ENCODE results near the gene SBF2. TPM values are rescaled to one million over a fixed set of nuclear protein-coding genes. Genes with fewer than 3 reads are reported as not detected.

The SBF2 gene
- total RNA-seq, 3 donors from 2014 or later (not counting 1 experiment from before 2014, with no cell fraction given) = 25.2 to 26.9 (median 26.3) TPM

GRCh38 chr11:10150800-10151199, 143.2 kb downstream of the SBF2 start:
- H3K27me3 Mint-ChIP-seq (ENCODE audit: low read depth in 2 of 2) = no peaks in the 10 kb centered on the region
- no peak for ATAC-seq
- TF ChIP-seq CTCF (IDR thresholded peaks at IDR 0.05) = no peak
- H3K36me3 Mint-ChIP-seq = no peaks in the 10 kb centered on the region
- no peak overlapping the region for H3K27ac ChIP-seq (ENCODE audit: low read length)
- peaks cover 4 to 5% of the 10 kb centered on the region in 2 donors for H3K9me3 Mint-ChIP-seq
- H3K27ac Mint-ChIP-seq = no peak overlapping the region
- 100% methylated on average over 1 of the region's 2 CpGs for WGBS (ENCODE audit: insufficient coverage)
- H3K4me1 Mint-ChIP-seq = peaks cover 6 to 12% of the 10 kb centered on the region in 2 donors
- H3K4me1 ChIP-seq (ENCODE audit: control insufficient read depth, insufficient read depth, low read length) = no peaks in the 10 kb centered on the region
- DNase-seq = no peak
- intact Hi-C loops (cut with micrococcal nuclease) = no loop called here
- no peak overlapping the region for H3K4me3 ChIP-seq (ENCODE audit: low read length)
- no peaks in the 10 kb centered on the region for H3K9me3 ChIP-seq (ENCODE audit: control insufficient read depth, insufficient read depth, low read length)
- no peaks in the 10 kb centered on the region for H3K36me3 ChIP-seq (ENCODE audit: control insufficient read depth, insufficient read depth, low read length)
- H3K27me3 ChIP-seq (ENCODE audit: control insufficient read depth, insufficient read depth, low read length) = no peaks in the 10 kb centered on the region
- H3K4me3 Mint-ChIP-seq = no peak overlapping the region

GRCh38 chr11:10149553-10149952, 144.5 kb downstream of the SBF2 start:
- no peaks in the 10 kb centered on the region for H3K27me3 Mint-ChIP-seq (ENCODE audit: low read depth in 2 of 2)
- H3K27ac Mint-ChIP-seq = no peak overlapping the region
- peaks cover 4 to 5% of the 10 kb centered on the region in 2 donors for H3K9me3 Mint-ChIP-seq
- H3K4me1 Mint-ChIP-seq = peaks cover 6 to 11% of the 10 kb centered on the region in 2 donors
- H3K36me3 ChIP-seq (ENCODE audit: control insufficient read depth, insufficient read depth, low read length) = no peaks in the 10 kb centered on the region
- H3K27ac ChIP-seq (ENCODE audit: low read length) = no peak overlapping the region
- H3K36me3 Mint-ChIP-seq = no peaks in the 10 kb centered on the region
- no peak for TF ChIP-seq CTCF (IDR thresholded peaks at IDR 0.05)
- H3K27me3 ChIP-seq (ENCODE audit: control insufficient read depth, insufficient read depth, low read length) = no peaks in the 10 kb centered on the region
- no peaks in the 10 kb centered on the region for H3K4me1 ChIP-seq (ENCODE audit: control insufficient read depth, insufficient read depth, low read length)
- no peaks in the 10 kb centered on the region for H3K9me3 ChIP-seq (ENCODE audit: control insufficient read depth, insufficient read depth, low read length)
- ATAC-seq = no peak
- no peak for DNase-seq
- H3K4me3 ChIP-seq (ENCODE audit: low read length) = no peak overlapping the region
- no peak overlapping the region for H3K4me3 Mint-ChIP-seq
- intact Hi-C loops (cut with micrococcal nuclease) = no loop called here

GRCh38 chr11:10147195-10147594, 146.8 kb downstream of the SBF2 start:
- H3K27ac ChIP-seq (ENCODE audit: low read length) = no peak overlapping the region
- Mint-ChIP-seq H3K27ac (no peak overlapping the region), H3K4me3 (no peak overlapping the region), H3K9me3 (peaks cover 4 to 5% of the 10 kb centered on the region in 2 donors), H3K4me1 (peaks cover 6 to 9% of the 10 kb centered on the region in 2 donors), H3K36me3 (no peaks in the 10 kb centered on the region), H3K27me3 (ENCODE audit: low read depth in 2 of 2) (no peaks in the 10 kb centered on the region)
- intact Hi-C loops (cut with micrococcal nuclease) = no loop called here
- no peaks in the 10 kb centered on the region for H3K4me1 ChIP-seq (ENCODE audit: control insufficient read depth, insufficient read depth, low read length)
- TF ChIP-seq CTCF (IDR thresholded peaks at IDR 0.05) = no peak
- 91% methylated on average over 3 of the region's 3 CpGs for WGBS (ENCODE audit: insufficient coverage)
- DNase-seq (no peak), ATAC-seq (no peak)
- H3K36me3 ChIP-seq (ENCODE audit: control insufficient read depth, insufficient read depth, low read length) = no peaks in the 10 kb centered on the region
- H3K27me3 ChIP-seq (ENCODE audit: control insufficient read depth, insufficient read depth, low read length) = no peaks in the 10 kb centered on the region
- no peak overlapping the region for H3K4me3 ChIP-seq (ENCODE audit: low read length)
- no peaks in the 10 kb centered on the region for H3K9me3 ChIP-seq (ENCODE audit: control insufficient read depth, insufficient read depth, low read length)

GRCh38 chr11:10144954-10145353, 149.1 kb downstream of the SBF2 start:
- WGBS (ENCODE audit: insufficient coverage) = 95% methylated on average over 4 of the region's 4 CpGs
- peaks cover 4 to 5% of the 10 kb centered on the region in 2 donors for H3K9me3 Mint-ChIP-seq
- TF ChIP-seq CTCF (IDR thresholded peaks at IDR 0.05) = no peak
- H3K4me3 ChIP-seq (ENCODE audit: low read length) = no peak overlapping the region
- DNase-seq = no peak
- intact Hi-C loops (cut with micrococcal nuclease) = no loop called here
- H3K9me3 ChIP-seq (ENCODE audit: control insufficient read depth, insufficient read depth, low read length) = no peaks in the 10 kb centered on the region
- H3K4me1 Mint-ChIP-seq = peaks cover 6 to 9% of the 10 kb centered on the region in 2 donors
- no peak overlapping the region for H3K4me3 Mint-ChIP-seq
- no peak overlapping the region for H3K27ac Mint-ChIP-seq
- H3K36me3 Mint-ChIP-seq = no peaks in the 10 kb centered on the region
- no peaks in the 10 kb centered on the region for H3K27me3 ChIP-seq (ENCODE audit: control insufficient read depth, insufficient read depth, low read length)
- no peak overlapping the region for H3K27ac ChIP-seq (ENCODE audit: low read length)
- no peak for ATAC-seq
- no peaks in the 10 kb centered on the region for H3K36me3 ChIP-seq (ENCODE audit: control insufficient read depth, insufficient read depth, low read length)
- no peaks in the 10 kb centered on the region for H3K4me1 ChIP-seq (ENCODE audit: control insufficient read depth, insufficient read depth, low read length)
- H3K27me3 Mint-ChIP-seq (ENCODE audit: low read depth in 2 of 2) = no peaks in the 10 kb centered on the region

Data from natural killer cell (primary cell).